PC-9 (cell line): ENCODE measurements around the gene NAGK.
"Not testable (repeated sequence)": the region's sequence is repeated elsewhere in the genome, so short reads cannot be mapped to it uniquely, and the experiment has no call there.

Experiments used
- CTCF ChIP-seq: fragments of 200-600 bp; sonication (generic); conservative IDR thresholded peaks from 2 replicates; pipeline ENCODE4 v1.6.1; 2017; ENCODE audit warnings: mixed run types, antibody characterized with exemption, mild to moderate bottlenecking, moderate library complexity
- EZH2 ChIP-seq: fragments of 200-600 bp; sonication (generic); IDR thresholded peaks from 2 replicates; pipeline ENCODE4 v1.8.0; 2017; ENCODE audit warnings: antibody characterized with exemption, low read depth

GRCh38 chr2:71092491-71093260, 24.2 kb downstream of the NAGK start:
- not testable (repeated sequence) for TF ChIP-seq CTCF, EZH2
